Coronary artery (tissue), 2 donors: ENCODE measurements around the gene MED22.

Experiments
- DNase-seq: peaks from one replicate; pipeline ENCODE4 v3.0.0-alpha.2; 2017; ENCODE audit warnings: low spot score
- H3K27ac ChIP-seq, 2 donors: fragments of 200-600 bp; sonication (generic); one replicate each; pipeline ENCODE4 v1.5.1; 2016 to 2019
- H3K4me3 ChIP-seq: fragments of 200-600 bp; sonication (generic); 2 replicates; pipeline ENCODE4 v1.5.1; 2016; ENCODE audit warnings: mild to moderate bottlenecking, moderate library complexity
- CTCF ChIP-seq: fragments of 200-600 bp; sonication (generic); IDR thresholded peaks from one replicate; pipeline ENCODE4 v1.5.1; 2019; ENCODE audit warnings: antibody characterized with exemption

Gene MED22

GRCh38 chr9:133361507-133362092 lies 13.7 kb upstream of the MED22 start:
- no peak for TF ChIP-seq CTCF
- no peak for DNase-seq
- H3K27ac ChIP-seq, result no peak overlapping the region
- H3K4me3 ChIP-seq, result no peak overlapping the region

- H3K27ac ChIP-seq, result peak overlapping the region in 1 of 2 donors; percentile 7
- no peak for DNase-seq
- H3K4me3 ChIP-seq, result no peak overlapping the region
- TF ChIP-seq CTCF, result no peak
Measured at GRCh38 chr9:133360400-133361393, 12.8 kb upstream of the MED22 start.

GRCh38 chr9:133359399-133360175 lies 11.7 kb upstream of the MED22 start:
- TF ChIP-seq CTCF, result no peak
- H3K4me3 ChIP-seq, result no peak overlapping the region
- H3K27ac ChIP-seq, result no peak overlapping the region
- DNase-seq, result no peak

GRCh38 chr9:133357656-133358055 lies 9.7 kb upstream of the MED22 start:
- H3K27ac ChIP-seq, result no peak overlapping the region
- no peak for TF ChIP-seq CTCF
- H3K4me3 ChIP-seq, result no peak overlapping the region
- no peak for DNase-seq

GRCh38 chr9:133356391-133357091 lies 8.6 kb upstream of the MED22 start, which contains the start of the genes SURF1 and SURF2:
Gene SURF1 (minus strand): TSS chr9:133356487. CDS start chr9:133356453, 34 bp downstream.
Gene SURF2 (plus strand): TSS chr9:133356550. CDS start chr9:133356593, 43 bp downstream.
- Histone ChIP-seq H3K4me3 (peak within 1 kb of the TSS; percentile 93), H3K27ac (peak within 1 kb of the TSS; percentile 35 to 88)
- no peak for TF ChIP-seq CTCF
- peak; percentile 85 for DNase-seq

- no peak for DNase-seq
- Histone ChIP-seq H3K27ac (peak overlapping the region; percentile 35 to 88), H3K4me3 (peak overlapping the region; percentile 93)
- TF ChIP-seq CTCF, result no peak
Measured at GRCh38 chr9:133355881-133356357, 8.0 kb upstream of the MED22 start.
